ENCODE data around the gene FRMPD4.

Gene FRMPD4

GRCh38 chrX:12352922-12353321 is 214.6 kb downstream of the FRMPD4 start:
- no peak for TF ChIP-seq CTCF (conservative IDR thresholded peaks at IDR 0.05; ENCODE audit: low read depth, low read length)
- DNase-seq (ENCODE audit: low read depth) = no peak
- no peak overlapping the region for H3K4me3 ChIP-seq (ENCODE audit: low read length)

DNA sequence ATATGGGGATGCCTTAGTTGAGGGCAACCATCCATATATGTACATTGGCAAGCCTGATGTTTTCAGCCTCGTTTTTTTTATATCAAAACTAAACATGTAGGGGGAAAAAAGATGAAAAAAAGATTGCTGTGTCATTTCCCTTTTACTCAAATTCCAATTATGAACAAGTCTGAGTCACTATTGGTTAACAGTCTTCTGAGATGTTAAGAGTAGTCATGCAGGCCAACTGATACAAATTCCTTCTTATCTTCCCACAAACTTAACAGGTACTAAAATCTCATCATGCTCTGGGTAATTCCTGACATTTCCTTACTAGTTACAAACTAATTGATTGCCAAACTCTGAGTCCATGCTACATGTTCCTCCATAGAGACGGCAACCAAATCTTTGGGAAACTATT is 222.1 kb downstream of the FRMPD4 start:
- no peak for TF ChIP-seq CTCF (conservative IDR thresholded peaks at IDR 0.05; ENCODE audit: low read depth, low read length)
- DNase-seq (ENCODE audit: low read depth) = peak; percentile 17
- no peak overlapping the region for H3K4me3 ChIP-seq (ENCODE audit: low read length)

GRCh38 chrX:12360986-12361598 is 222.8 kb downstream of the FRMPD4 start:
- no peak overlapping the region for H3K4me3 ChIP-seq (ENCODE audit: low read length)
- no peak for TF ChIP-seq CTCF (conservative IDR thresholded peaks at IDR 0.05; ENCODE audit: low read depth, low read length)
- DNase-seq (ENCODE audit: low read depth) = no peak

GRCh38 chrX:12363216-12363615 is 224.9 kb downstream of the FRMPD4 start:
- no peak overlapping the region for H3K4me3 ChIP-seq (ENCODE audit: low read length)
- no peak for DNase-seq (ENCODE audit: low read depth)
- TF ChIP-seq CTCF (conservative IDR thresholded peaks at IDR 0.05; ENCODE audit: low read depth, low read length) = no peak

- DNase-seq (ENCODE audit: low read depth) = no peak
- TF ChIP-seq CTCF (conservative IDR thresholded peaks at IDR 0.05; ENCODE audit: low read depth, low read length) = no peak
Measured at GRCh38 chrX:12366440-12366839, 228.2 kb downstream of the FRMPD4 start.

GRCh38 chrX:12367254-12367653 is 229.0 kb downstream of the FRMPD4 start:
- no peak for DNase-seq (ENCODE audit: low read depth)
- no peak overlapping the region for H3K4me3 ChIP-seq (ENCODE audit: low read length)
- TF ChIP-seq CTCF (conservative IDR thresholded peaks at IDR 0.05; ENCODE audit: low read depth, low read length) = no peak

More at GRCh38 chrX:12366440-12366839, 228.2 kb downstream of the FRMPD4 start:
- no peak overlapping the region for H3K4me3 ChIP-seq (ENCODE audit: low read length)

DNA sequence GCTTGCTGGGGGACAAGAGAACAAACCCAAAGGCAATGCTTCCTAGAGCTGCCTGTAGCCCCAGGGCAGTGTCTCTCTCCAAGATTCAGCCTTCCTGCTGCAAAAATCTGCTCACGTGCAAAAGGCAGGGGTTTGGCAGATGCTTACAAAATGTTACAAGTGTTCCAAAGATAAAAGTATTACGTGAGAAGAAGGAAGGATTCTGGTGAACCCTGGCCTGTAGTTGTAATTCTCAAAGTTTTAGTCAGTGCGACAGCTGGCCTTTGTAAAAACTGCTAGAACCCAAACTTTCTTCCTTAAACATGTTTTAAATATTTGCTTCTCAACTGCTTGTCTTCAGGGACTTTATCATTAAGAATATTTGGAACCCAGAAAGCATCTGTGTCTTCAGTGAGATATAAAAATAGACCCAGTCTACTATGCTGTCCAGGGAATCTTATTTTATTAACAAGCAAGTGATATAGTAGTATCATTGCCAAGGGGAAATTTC is 232.3 kb downstream of the FRMPD4 start:
- DNase-seq (ENCODE audit: low read depth) = no peak
- no peak overlapping the region for H3K4me3 ChIP-seq (ENCODE audit: low read length)

More for the DNA sequence above, 232.3 kb downstream of the FRMPD4 start:
- TF ChIP-seq CTCF (conservative IDR thresholded peaks at IDR 0.05; ENCODE audit: low read depth, low read length) = no peak

Data from retinal pigment epithelial cell (primary cell).